ENCODE measurements around the gene CCSER1. TPM values are rescaled to one million over a fixed set of nuclear protein-coding genes. Genes with fewer than 3 reads are reported as not detected.

Gene CCSER1
- total and polyA plus RNA-seq, 4 donors = 0.18 to 2.3 (median 1.2) TPM

DNA sequence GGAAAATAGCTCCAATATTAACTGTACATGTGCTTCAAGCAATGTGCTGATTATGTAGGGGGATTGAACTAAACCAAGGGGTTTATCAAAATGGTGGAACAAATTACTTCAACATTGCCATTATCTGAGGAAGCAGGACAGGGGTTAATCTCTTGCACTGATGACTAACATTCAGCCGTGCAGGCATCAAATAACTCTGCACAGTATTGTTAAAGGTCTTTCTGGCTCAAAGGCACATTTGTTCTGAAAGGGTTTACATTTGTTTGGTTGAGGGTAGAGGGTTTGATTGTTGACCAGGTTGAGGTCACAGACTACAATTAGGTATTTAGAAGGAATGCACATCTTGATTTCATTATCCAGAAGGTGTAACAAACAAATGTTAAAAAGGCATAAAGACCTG lies 32.2 kb upstream of the CCSER1 start:
- 25% methylated on average over 1 of the region's 1 CpG for WGBS
- Histone ChIP-seq H3K9me3 (ENCODE audit: control insufficient read depth in 4 of 4, low read length in 3 of 4) (no peaks in the 10 kb centered on the region), H3K9ac (ENCODE audit: low read depth in 1 of 2, low read length in 2 of 2) (no peak overlapping the region), H3K36me3 (ENCODE audit: control insufficient read depth in 4 of 4, insufficient read depth in 3 of 4, low read depth in 1 of 4, low read length in 3 of 4) (no peaks in the 10 kb centered on the region), H3K27me3 (ENCODE audit: control insufficient read depth in 4 of 4, insufficient read depth in 4 of 4, low read length in 3 of 4) (peaks cover 0 to 2% (median 0%) of the 10 kb centered on the region in 4 donors), H3K27ac (ENCODE audit: low read depth in 1 of 2, low read length in 2 of 2) (no peak overlapping the region), H3K4me1 (ENCODE audit: control insufficient read depth in 4 of 4, insufficient read depth in 4 of 4, low read length in 3 of 4) (no peaks in the 10 kb centered on the region), H3K4me3 (ENCODE audit: low read depth in 1 of 3, low read length in 3 of 3) (no peak overlapping the region)
- TF ChIP-seq, protein P1, sequence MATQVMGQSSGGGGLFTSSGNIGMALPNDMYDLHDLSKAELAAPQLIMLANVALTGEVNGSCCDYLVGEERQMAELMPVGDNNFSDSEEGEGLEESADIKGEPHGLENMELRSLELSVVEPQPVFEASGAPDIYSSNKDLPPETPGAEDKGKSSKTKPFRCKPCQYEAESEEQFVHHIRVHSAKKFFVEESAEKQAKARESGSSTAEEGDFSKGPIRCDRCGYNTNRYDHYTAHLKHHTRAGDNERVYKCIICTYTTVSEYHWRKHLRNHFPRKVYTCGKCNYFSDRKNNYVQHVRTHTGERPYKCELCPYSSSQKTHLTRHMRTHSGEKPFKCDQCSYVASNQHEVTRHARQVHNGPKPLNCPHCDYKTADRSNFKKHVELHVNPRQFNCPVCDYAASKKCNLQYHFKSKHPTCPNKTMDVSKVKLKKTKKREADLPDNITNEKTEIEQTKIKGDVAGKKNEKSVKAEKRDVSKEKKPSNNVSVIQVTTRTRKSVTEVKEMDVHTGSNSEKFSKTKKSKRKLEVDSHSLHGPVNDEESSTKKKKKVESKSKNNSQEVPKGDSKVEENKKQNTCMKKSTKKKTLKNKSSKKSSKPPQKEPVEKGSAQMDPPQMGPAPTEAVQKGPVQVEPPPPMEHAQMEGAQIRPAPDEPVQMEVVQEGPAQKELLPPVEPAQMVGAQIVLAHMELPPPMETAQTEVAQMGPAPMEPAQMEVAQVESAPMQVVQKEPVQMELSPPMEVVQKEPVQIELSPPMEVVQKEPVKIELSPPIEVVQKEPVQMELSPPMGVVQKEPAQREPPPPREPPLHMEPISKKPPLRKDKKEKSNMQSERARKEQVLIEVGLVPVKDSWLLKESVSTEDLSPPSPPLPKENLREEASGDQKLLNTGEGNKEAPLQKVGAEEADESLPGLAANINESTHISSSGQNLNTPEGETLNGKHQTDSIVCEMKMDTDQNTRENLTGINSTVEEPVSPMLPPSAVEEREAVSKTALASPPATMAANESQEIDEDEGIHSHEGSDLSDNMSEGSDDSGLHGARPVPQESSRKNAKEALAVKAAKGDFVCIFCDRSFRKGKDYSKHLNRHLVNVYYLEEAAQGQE (IDR thresholded peaks at IDR 0.05) = no peak
- no peak for TF ChIP-seq RXRA (IDR thresholded peaks at IDR 0.05)
- TF ChIP-seq FOXA1 (IDR thresholded peaks at IDR 0.05) = no peak
- no peak for TF ChIP-seq YY1 (IDR thresholded peaks at IDR 0.05)
- TF ChIP-seq, protein P2, sequence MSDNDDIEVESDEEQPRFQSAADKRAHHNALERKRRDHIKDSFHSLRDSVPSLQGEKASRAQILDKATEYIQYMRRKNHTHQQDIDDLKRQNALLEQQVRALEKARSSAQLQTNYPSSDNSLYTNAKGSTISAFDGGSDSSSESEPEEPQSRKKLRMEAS (IDR thresholded peaks at IDR 0.05) = no peak
- TF ChIP-seq, protein P3, sequence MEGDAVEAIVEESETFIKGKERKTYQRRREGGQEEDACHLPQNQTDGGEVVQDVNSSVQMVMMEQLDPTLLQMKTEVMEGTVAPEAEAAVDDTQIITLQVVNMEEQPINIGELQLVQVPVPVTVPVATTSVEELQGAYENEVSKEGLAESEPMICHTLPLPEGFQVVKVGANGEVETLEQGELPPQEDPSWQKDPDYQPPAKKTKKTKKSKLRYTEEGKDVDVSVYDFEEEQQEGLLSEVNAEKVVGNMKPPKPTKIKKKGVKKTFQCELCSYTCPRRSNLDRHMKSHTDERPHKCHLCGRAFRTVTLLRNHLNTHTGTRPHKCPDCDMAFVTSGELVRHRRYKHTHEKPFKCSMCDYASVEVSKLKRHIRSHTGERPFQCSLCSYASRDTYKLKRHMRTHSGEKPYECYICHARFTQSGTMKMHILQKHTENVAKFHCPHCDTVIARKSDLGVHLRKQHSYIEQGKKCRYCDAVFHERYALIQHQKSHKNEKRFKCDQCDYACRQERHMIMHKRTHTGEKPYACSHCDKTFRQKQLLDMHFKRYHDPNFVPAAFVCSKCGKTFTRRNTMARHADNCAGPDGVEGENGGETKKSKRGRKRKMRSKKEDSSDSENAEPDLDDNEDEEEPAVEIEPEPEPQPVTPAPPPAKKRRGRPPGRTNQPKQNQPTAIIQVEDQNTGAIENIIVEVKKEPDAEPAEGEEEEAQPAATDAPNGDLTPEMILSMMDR (IDR thresholded peaks at IDR 0.05; ENCODE audit: low read depth, low read length, missing input control) = no peak
- TF ChIP-seq HNF4A (conservative IDR thresholded peaks at IDR 0.05) = no peak
- TF ChIP-seq SP1 (IDR thresholded peaks at IDR 0.05) = no peak
- no peak for TF ChIP-seq FOXA2 (IDR thresholded peaks at IDR 0.05)
- no peak for TF ChIP-seq GABPA (IDR thresholded peaks at IDR 0.05 in 1 of 2, conservative IDR thresholded peaks at IDR 0.05 in 1 of 2)
- TF ChIP-seq NR2F2 (IDR thresholded peaks at IDR 0.05) = no peak
- no peak for TF ChIP-seq EGR1 (IDR thresholded peaks at IDR 0.05; ENCODE audit: low read depth in 2 of 2)
- no peak for TF ChIP-seq TAF1 (conservative IDR thresholded peaks at IDR 0.05)
- TF ChIP-seq, protein P4, sequence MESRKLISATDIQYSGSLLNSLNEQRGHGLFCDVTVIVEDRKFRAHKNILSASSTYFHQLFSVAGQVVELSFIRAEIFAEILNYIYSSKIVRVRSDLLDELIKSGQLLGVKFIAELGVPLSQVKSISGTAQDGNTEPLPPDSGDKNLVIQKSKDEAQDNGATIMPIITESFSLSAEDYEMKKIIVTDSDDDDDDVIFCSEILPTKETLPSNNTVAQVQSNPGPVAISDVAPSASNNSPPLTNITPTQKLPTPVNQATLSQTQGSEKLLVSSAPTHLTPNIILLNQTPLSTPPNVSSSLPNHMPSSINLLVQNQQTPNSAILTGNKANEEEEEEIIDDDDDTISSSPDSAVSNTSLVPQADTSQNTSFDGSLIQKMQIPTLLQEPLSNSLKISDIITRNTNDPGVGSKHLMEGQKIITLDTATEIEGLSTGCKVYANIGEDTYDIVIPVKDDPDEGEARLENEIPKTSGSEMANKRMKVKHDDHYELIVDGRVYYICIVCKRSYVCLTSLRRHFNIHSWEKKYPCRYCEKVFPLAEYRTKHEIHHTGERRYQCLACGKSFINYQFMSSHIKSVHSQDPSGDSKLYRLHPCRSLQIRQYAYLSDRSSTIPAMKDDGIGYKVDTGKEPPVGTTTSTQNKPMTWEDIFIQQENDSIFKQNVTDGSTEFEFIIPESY (IDR thresholded peaks at IDR 0.05) = no peak
- TF ChIP-seq RAD21 (IDR thresholded peaks at IDR 0.05) = no peak
- TF ChIP-seq JUND (IDR thresholded peaks at IDR 0.05) = no peak
- TF ChIP-seq, protein P5, sequence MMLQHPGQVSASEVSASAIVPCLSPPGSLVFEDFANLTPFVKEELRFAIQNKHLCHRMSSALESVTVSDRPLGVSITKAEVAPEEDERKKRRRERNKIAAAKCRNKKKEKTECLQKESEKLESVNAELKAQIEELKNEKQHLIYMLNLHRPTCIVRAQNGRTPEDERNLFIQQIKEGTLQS (IDR thresholded peaks at IDR 0.05) = no peak
- no peak for DNase-seq (ENCODE audit: low spot score)

Measured in liver (tissue), 9 donors.